Adipocyte (in vitro differentiated cells): ENCODE measurements around the gene C2CD5.

Experiments
- DNase-seq: peaks from one replicate; pipeline ENCODE4 v3.0.0-alpha.2; 2015; ENCODE audit warnings: low read depth
- H3K27me3 ChIP-seq: replicated peaks from 2 replicates; pipeline ENCODE4 v1.7.0; 2013; ENCODE audit warnings: mild to moderate bottlenecking, low read length, moderate library complexity; ENCODE audit not compliant: control insufficient read depth, insufficient read depth
- H3K36me3 ChIP-seq: 2 replicates; pipeline ENCODE4 v1.7.0; 2013; ENCODE audit warnings: low read length, mild to moderate bottlenecking, moderate library complexity; ENCODE audit not compliant: control insufficient read depth, insufficient read depth, severe bottlenecking
- H3K4me1 ChIP-seq: 2 replicates; pipeline ENCODE4 v1.7.0; 2013; ENCODE audit warnings: mild to moderate bottlenecking, low read length, moderate library complexity; ENCODE audit not compliant: control insufficient read depth, insufficient read depth
- H3K4me3 ChIP-seq: 2 replicates; pipeline ENCODE4 v1.7.0; 2013; ENCODE audit warnings: mild to moderate bottlenecking, low read length, moderate library complexity
- H3K9ac ChIP-seq: 2 replicates; pipeline ENCODE4 v1.7.0; 2013; ENCODE audit warnings: mild to moderate bottlenecking, low read length, moderate library complexity
- H3K9me3 ChIP-seq: 2 replicates; pipeline ENCODE4 v1.7.0; 2013; ENCODE audit warnings: mild to moderate bottlenecking, low read length, moderate library complexity; ENCODE audit not compliant: control insufficient read depth

The C2CD5 gene

DNA sequence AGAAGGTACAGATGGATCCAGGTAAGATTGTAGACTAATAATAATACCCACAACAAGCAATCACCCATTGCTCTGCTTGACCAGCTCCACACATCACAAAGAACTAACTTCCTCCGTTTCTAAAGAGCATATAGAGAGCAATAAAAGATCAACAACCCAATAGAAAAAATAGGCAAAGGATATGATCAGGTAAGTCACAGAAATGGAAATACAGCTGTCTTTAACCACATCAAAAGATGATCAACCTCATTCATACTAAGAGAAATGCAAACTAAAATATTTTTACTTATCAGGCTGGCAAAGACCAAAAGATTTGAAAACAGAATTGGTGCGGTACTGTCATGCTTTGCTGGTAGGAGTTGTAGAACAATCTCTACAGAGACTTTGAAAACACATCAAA is 8.9 kb downstream of the C2CD5 start:
- H3K4me3 ChIP-seq = no peak overlapping the region
- peaks cover 25% of the 10 kb centered on the region for H3K36me3 ChIP-seq
- no peak for DNase-seq

DNA sequence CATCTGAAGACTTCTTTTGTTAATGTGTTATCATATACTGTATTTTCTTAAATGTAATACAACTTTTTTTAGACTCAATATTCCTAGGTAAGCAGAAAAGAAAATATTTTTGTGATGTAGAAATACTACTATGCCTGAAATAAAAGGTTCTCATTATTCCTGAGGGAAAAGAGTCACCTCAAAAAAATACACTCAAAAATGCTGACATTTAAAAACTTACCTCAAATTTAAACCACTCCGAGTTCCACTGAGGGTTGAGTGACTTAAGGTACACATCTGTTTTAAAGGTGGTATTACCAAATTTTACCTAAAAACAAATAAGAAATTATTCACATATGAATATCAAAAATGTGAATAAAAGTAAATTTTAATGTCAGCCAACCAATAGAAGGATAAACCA is 9.3 kb downstream of the C2CD5 start:
- no peak for DNase-seq
- peaks cover 25% of the 10 kb centered on the region for H3K36me3 ChIP-seq
- H3K9me3 ChIP-seq = peaks cover 9% of the 10 kb centered on the region
- no peak overlapping the region for H3K4me3 ChIP-seq
- H3K9ac ChIP-seq = no peak overlapping the region
- H3K27me3 ChIP-seq = no peaks in the 10 kb centered on the region
- peaks cover 6% of the 10 kb centered on the region for H3K4me1 ChIP-seq

More for the DNA sequence above, 8.9 kb downstream of the C2CD5 start:
- peaks cover 9% of the 10 kb centered on the region for H3K9me3 ChIP-seq
- no peaks in the 10 kb centered on the region for H3K27me3 ChIP-seq
- no peak overlapping the region for H3K9ac ChIP-seq
- H3K4me1 ChIP-seq = peaks cover 6% of the 10 kb centered on the region

DNA sequence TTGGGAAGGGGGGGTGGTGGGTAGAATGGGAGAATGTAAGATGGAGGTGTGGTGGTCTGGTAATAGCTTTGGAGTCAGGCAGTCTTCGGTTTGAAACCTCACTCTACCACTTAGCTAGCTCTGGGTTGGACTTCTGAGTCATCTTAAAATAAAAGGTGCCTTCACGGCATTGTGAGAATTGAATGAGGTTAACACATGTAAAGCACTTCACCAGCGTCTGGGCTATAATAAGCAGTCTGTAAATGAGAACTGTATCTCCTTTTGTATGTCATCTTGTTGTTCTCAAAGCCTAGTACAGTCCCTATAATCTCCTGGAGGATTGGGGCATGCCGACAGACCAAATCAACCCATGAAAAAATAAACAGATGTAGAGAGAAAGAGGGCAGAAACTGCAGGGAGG is 11.2 kb downstream of the C2CD5 start:
- H3K36me3 ChIP-seq = peaks cover 25% of the 10 kb centered on the region
- no peaks in the 10 kb centered on the region for H3K27me3 ChIP-seq
- peaks cover 9% of the 10 kb centered on the region for H3K9me3 ChIP-seq
- H3K4me3 ChIP-seq = no peak overlapping the region
- H3K4me1 ChIP-seq = peaks cover 10% of the 10 kb centered on the region
- no peak for DNase-seq
- H3K9ac ChIP-seq = no peak overlapping the region

DNA sequence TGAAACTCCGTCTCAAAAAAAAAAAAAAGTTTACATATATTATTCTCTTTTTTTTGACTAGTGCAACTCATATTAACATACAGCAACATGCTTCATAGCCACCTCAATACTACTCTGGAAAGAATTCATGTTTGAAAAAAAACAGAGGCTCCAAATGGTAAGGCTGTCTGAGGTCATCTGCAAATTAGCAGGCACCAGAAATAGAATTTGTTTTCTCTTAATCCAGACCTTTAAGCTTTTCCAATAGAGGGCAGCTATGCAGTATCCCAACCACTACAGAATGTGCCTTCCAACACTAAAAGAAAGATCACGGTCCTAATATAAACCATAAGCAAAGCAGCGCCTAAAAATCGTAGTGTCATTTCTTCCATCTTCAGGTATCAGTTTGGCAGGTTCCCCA is 12.0 kb downstream of the C2CD5 start:
- peaks cover 17% of the 10 kb centered on the region for H3K4me1 ChIP-seq
- no peaks in the 10 kb centered on the region for H3K27me3 ChIP-seq
- no peak overlapping the region for H3K4me3 ChIP-seq
- H3K9me3 ChIP-seq = peaks cover 9% of the 10 kb centered on the region
- no peak overlapping the region for H3K9ac ChIP-seq
- DNase-seq = no peak
- H3K36me3 ChIP-seq = peaks cover 25% of the 10 kb centered on the region

DNA sequence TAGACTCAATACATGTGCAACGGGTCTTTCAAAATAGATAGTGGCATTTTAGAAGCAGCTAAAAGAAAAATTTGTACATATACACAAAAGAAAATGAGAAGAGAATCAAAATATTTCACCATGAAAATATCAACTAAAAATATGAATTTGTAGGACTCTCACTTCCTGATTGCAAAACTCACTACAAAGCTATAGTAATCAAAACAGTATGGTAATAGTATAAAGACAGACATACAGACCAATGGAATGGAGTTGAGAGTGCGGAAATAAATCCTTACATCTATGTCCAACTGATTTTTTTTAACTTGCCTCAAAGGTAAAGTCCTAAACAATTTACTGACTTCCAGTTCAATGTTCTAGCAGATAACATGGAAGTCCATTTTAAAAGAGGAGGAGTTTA is 13.1 kb downstream of the C2CD5 start:
- Histone ChIP-seq H3K4me3 (no peak overlapping the region), H3K9me3 (peaks cover 9% of the 10 kb centered on the region), H3K4me1 (peaks cover 17% of the 10 kb centered on the region), H3K36me3 (peaks cover 25% of the 10 kb centered on the region), H3K9ac (no peak overlapping the region), H3K27me3 (no peaks in the 10 kb centered on the region)
- DNase-seq = no peak

DNA sequence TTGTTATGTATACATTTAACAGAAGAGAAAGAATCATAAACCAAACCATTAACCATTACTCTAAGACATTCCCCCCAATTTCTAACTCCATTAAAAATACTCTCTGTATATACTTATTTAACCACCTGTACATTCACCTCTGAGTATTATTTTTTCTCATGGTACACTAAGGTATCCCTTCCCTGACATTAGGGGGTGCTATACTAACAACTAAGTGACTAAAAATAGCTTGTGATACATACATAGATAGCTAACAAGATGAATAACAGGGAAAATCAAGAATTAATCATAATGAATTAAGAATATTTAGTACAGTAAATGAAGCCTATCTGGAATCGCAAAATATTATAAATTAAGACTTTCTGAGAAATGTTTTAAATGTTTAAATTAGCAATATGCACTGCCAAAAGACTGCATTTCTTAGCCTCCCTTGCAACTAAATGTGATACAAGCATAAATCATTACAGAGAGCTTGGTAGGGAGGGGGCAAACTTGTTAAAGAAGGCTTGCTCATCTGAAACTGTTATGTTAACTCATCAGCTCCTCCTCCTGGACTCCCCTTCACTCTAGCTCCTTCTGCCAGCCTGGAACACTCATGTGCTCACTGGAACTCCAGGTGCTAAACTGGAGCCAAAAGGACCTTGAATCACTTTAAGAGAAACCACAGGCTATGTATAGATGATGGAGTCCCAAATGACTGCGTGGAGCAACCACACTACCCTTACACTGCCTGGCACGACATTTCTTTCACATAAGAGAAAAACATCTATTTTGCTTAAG is 14.9 kb downstream of the C2CD5 start:
- Histone ChIP-seq H3K4me1 (peaks cover 22% of the 10 kb centered on the region), H3K4me3 (no peak overlapping the region), H3K27me3 (no peaks in the 10 kb centered on the region), H3K9me3 (peaks cover 9% of the 10 kb centered on the region), H3K36me3 (peaks cover 28% of the 10 kb centered on the region), H3K9ac (no peak overlapping the region)
- DNase-seq = peak; percentile 31

DNA sequence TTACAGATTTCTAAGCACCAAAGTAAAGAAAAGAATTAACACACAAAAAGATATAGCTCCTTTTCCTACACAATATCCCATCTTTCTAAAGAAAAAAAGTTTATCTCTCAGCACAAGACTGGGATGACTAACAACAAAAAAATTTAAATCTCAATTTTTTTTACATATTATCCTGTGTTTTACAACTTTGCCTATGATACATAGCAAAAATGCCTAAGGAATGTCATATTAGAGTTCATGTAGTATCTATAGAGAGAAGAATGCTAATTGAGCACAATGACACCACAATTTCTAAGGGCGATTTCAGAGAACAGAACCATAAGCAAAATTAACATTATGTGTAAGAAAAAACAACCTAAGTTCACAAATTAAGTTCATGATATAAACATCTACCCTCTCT is 16.3 kb downstream of the C2CD5 start:
- peaks cover 20% of the 10 kb centered on the region for H3K4me1 ChIP-seq
- no peaks in the 10 kb centered on the region for H3K27me3 ChIP-seq
- H3K9ac ChIP-seq = peak overlapping the region; percentile 52
- peaks cover 28% of the 10 kb centered on the region for H3K36me3 ChIP-seq
- peak overlapping the region; percentile 14 for H3K4me3 ChIP-seq
- peaks cover 9% of the 10 kb centered on the region for H3K9me3 ChIP-seq
- peak; percentile 80 for DNase-seq

DNA sequence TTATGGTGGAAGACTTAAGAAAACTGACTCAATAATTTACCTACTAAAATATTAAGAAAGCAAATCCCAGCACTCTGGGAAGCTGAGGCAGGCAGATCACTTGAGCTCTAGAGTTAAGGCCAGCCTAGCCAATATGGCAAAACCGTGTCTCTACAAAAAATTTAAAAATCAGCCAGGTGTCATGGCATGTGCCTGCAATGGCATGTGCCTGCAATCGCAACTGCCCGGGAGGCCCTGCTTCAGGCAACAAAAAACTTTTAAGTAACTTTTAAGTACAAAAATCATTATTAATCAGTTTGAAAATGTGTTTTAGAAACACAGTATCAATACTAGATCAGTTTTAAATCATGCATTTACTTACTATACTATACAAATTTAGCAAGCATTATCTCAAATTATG is 17.5 kb downstream of the C2CD5 start:
- no peak overlapping the region for H3K4me3 ChIP-seq
- H3K36me3 ChIP-seq = peaks cover 23% of the 10 kb centered on the region
- H3K27me3 ChIP-seq = no peaks in the 10 kb centered on the region
- peaks cover 9% of the 10 kb centered on the region for H3K9me3 ChIP-seq
- DNase-seq = no peak
- no peak overlapping the region for H3K9ac ChIP-seq
- H3K4me1 ChIP-seq = peaks cover 20% of the 10 kb centered on the region

DNA sequence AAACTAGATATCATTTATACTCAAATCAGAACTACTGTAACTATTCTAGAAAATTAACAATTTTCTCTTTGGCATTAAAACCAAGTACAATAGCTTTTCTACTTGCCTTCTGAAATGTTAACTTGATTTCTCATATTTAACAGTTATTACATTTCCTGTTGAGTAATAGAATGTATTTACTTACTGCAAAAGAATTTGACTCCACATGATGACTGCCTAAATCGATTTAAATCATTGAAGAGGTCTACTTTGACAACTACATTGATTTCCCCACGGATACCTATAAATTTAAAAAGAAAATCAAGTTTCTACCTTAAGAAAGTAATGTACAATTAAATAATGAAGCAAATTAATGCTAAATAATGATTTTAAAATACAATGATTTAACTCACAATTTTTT is 18.9 kb downstream of the C2CD5 start:
- H3K9ac ChIP-seq = no peak overlapping the region
- DNase-seq = peak; percentile 59
- no peaks in the 10 kb centered on the region for H3K9me3 ChIP-seq
- peaks cover 15% of the 10 kb centered on the region for H3K36me3 ChIP-seq
- H3K4me3 ChIP-seq = no peak overlapping the region
- no peaks in the 10 kb centered on the region for H3K27me3 ChIP-seq
- H3K4me1 ChIP-seq = peaks cover 20% of the 10 kb centered on the region

DNA sequence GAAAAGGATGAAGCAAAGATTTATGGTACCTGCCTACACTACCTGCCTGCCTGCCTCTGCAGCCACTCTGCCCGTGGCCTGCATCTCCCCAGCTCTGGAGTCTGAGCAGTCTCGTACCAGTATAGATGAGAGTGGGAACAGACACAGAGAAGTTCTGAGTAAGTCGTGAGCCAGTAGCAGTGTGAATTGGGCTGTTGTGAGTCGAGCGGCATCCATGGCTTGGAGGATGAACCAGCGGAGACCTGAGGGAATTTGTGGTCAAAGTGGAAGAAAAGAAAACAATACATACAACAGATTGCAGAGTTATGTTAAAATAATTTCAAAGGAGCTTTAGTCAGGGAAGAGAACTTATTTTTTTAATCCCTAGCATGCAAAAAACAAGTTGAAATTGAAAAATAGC is 25.3 kb downstream of the C2CD5 start:
- no peak for DNase-seq
- H3K4me3 ChIP-seq = no peak overlapping the region
- peaks cover 15% of the 10 kb centered on the region for H3K36me3 ChIP-seq
- H3K9me3 ChIP-seq = no peaks in the 10 kb centered on the region
- no peak overlapping the region for H3K9ac ChIP-seq
- H3K4me1 ChIP-seq = no peaks in the 10 kb centered on the region
- no peaks in the 10 kb centered on the region for H3K27me3 ChIP-seq

DNA sequence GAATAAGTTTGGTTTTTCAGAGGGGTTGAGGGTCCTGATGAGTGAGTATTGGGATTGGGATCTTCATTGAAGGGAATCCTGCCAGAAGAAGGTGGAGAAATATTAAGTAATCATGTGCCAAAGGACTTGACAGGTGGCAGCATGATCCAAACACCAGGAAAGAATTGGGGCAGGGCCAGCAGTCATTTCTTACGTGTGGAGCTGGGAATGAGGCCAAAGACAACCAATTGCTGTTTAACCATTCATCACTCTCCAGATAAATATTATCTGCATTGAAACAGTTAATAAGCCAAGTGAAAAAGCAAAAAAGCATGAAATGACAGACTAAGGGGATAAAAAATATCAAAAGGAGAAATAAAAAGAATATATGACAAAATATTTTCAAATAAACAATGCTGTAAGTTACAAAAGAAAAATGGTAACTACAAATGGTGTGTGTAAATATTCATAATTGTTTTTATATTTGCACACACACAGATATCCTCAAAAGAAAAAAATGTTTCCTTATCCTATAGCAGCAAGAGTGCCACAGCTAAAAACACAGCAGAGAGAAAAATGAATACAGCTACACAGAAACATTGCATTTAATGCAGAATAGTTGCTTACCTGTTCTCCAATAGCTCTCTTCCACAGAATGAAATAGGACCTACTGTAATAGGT is 26.2 kb downstream of the C2CD5 start:
- no peak overlapping the region for H3K4me3 ChIP-seq
- H3K36me3 ChIP-seq = peaks cover 14% of the 10 kb centered on the region
- no peak for DNase-seq
- no peaks in the 10 kb centered on the region for H3K4me1 ChIP-seq
- H3K27me3 ChIP-seq = no peaks in the 10 kb centered on the region
- no peak overlapping the region for H3K9ac ChIP-seq
- H3K9me3 ChIP-seq = no peaks in the 10 kb centered on the region
